GM21447 (cell line): ENCODE measurements around the gene KLHL22.
"Not testable (repeated sequence)": the region's sequence is repeated elsewhere in the genome, so short reads cannot be mapped to it uniquely, and the experiment has no call there.

ENCODE experiments used
- ATAC-seq: cut with Tn5 transposase; IDR thresholded peaks from one replicate; pipeline ENCODE4 v1.9.1; 2021; ENCODE audit not compliant: unreplicated experiment

KLHL22 gene

GRCh38 chr22:20504293-20504922, 8.8 kb upstream of the KLHL22 start:
- not testable (repeated sequence) for ATAC-seq

GRCh38 chr22:20503816-20504215, 8.2 kb upstream of the KLHL22 start:
- ATAC-seq = no peak

- ATAC-seq = no peak
Measured at GRCh38 chr22:20499769-20500168, 4.2 kb upstream of the KLHL22 start.

- ATAC-seq = no peak
Measured at GRCh38 chr22:20498913-20499312, 3.3 kb upstream of the KLHL22 start.

- ATAC-seq = no peak
Measured at GRCh38 chr22:20497426-20497825, 1.8 kb upstream of the KLHL22 start.

- ATAC-seq = peak; percentile 67
Measured at GRCh38 chr22:20495861-20496681, 476 bp upstream of the KLHL22 start.

GRCh38 chr22:20491346-20491745, 4.2 kb downstream of the KLHL22 start:
- ATAC-seq = no peak

GRCh38 chr22:20490941-20491307, 4.7 kb downstream of the KLHL22 start:
- no peak for ATAC-seq

GRCh38 chr22:20490183-20490940, 5.2 kb downstream of the KLHL22 start:
- ATAC-seq = no peak

- ATAC-seq = no peak
Measured at GRCh38 chr22:20488946-20489345, 6.6 kb downstream of the KLHL22 start.

GRCh38 chr22:20487715-20488114, 7.9 kb downstream of the KLHL22 start:
- ATAC-seq = no peak

GRCh38 chr22:20486229-20486628, 9.4 kb downstream of the KLHL22 start:
- ATAC-seq = no peak

- no peak for ATAC-seq
Measured at GRCh38 chr22:20484948-20485683, 10.5 kb downstream of the KLHL22 start.

- ATAC-seq = no peak
Measured at GRCh38 chr22:20483771-20484170, 11.8 kb downstream of the KLHL22 start.

- ATAC-seq = not testable (repeated sequence)
Measured at GRCh38 chr22:20483143-20483506, 12.5 kb downstream of the KLHL22 start.

- no peak for ATAC-seq
Measured at GRCh38 chr22:20479612-20480196, 15.9 kb downstream of the KLHL22 start.

- not testable (repeated sequence) for ATAC-seq
Measured at GRCh38 chr22:20478059-20478458, 17.5 kb downstream of the KLHL22 start.

GRCh38 chr22:20475569-20475968, 20.0 kb downstream of the KLHL22 start:
- ATAC-seq = not testable (repeated sequence)

GRCh38 chr22:20475115-20475436, 20.5 kb downstream of the KLHL22 start:
- no peak for ATAC-seq

- no peak for ATAC-seq
Measured at GRCh38 chr22:20472629-20473442, 22.8 kb downstream of the KLHL22 start.
